Tibial artery (tissue), 4 donors: ENCODE measurements around the gene SCN4A.

ENCODE experiments used
- DNase-seq, 2 donors: peaks; one replicate each; pipeline ENCODE4 v3.0.0-alpha.2; 2019
- H3K27ac ChIP-seq, 2 donors: fragments of 200-600 bp; sonication (generic) in 1 of 2; 1 replicate in 1 of 2; 2 replicates in 1 of 2; pipeline ENCODE4 v1.5.1; 2018 to 2019; ENCODE audit warnings: mild to moderate bottlenecking in 1 of 2
- H3K27me3 ChIP-seq, 2 donors: fragments of 200-600 bp; sonication (generic) in 1 of 2; one replicate each; pipeline versions ENCODE4 v1.5.1 to v1.6.0; 2016 to 2019
- H3K36me3 ChIP-seq, 3 donors: fragments of 200-600 bp; sonication (generic) in 2 of 3; one replicate each; pipeline ENCODE4 v1.5.1; 2016 to 2019; ENCODE audit warnings: mild to moderate bottlenecking in 2 of 3
- H3K4me1 ChIP-seq, 4 donors: fragments of 200-600 bp; sonication (generic) in 2 of 4; 1 replicate in 3 of 4; 2 replicates in 1 of 4; pipeline ENCODE4 v1.5.1; 2016 to 2019
- H3K4me3 ChIP-seq, 2 donors: fragments of 200-600 bp; sonication (generic) in 1 of 2; 1 replicate in 1 of 2; 2 replicates in 1 of 2; pipeline ENCODE4 v1.5.1; 2018 to 2019; ENCODE audit warnings: mild to moderate bottlenecking in 2 of 2
- H3K9me3 ChIP-seq, 3 donors: fragments of 200-600 bp; sonication (generic) in 1 of 3; one replicate each; pipeline ENCODE4 v1.5.1; 2016 to 2019
- intact Hi-C: fragments of 100-400 bp; cut with DNase I; formaldehyde crosslinking; loops from one replicate; pipeline ENCODE4 v1.15.0; 2023; ENCODE audit warnings: low total_unique reads
- TF ChIP-seq, protein P1 (sequence below), 2 experiments: fragments of 200-600 bp in 1 of 2; fragments of 450-650 bp in 1 of 2; IDR thresholded peaks; one replicate each; pipeline ENCODE4 v1.5.1; 2017 to 2019; ENCODE audit warnings: antibody characterized with exemption in 2 of 2, mild to moderate bottlenecking in 1 of 2, moderate library complexity in 1 of 2

Gene SCN4A

DNA sequence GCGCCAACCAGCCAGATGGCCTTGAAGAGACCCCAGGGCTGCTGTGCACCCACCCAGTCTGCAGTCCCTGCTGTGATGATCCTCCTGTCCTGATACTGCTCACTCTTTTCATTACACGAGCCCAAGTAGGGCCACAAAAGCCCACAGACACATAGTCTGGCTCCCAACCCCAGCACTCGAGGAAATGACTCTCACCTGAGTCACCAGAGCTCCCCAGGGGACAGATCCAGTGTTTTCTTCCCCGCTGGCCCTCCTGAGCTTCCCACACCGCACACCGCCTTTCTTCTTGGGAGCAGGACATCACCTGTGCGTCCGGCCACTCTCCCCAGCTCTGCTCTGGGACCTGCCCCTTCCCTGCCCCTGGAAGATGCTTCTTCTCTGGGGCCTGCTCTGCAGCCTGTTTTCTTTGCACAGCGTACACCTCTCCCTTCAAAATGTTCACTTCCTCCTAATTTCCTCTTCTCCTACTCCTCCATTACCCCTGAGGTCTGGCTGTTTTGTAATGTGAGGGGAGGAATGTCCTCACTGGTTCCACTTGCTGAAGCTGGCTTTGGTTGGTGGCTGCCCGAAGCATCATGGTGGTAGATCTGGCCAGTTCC lies 2.0 kb upstream of the SCN4A start:
- H3K36me3 ChIP-seq: no peaks in the 10 kb centered on the region
- TF ChIP-seq, protein P1, sequence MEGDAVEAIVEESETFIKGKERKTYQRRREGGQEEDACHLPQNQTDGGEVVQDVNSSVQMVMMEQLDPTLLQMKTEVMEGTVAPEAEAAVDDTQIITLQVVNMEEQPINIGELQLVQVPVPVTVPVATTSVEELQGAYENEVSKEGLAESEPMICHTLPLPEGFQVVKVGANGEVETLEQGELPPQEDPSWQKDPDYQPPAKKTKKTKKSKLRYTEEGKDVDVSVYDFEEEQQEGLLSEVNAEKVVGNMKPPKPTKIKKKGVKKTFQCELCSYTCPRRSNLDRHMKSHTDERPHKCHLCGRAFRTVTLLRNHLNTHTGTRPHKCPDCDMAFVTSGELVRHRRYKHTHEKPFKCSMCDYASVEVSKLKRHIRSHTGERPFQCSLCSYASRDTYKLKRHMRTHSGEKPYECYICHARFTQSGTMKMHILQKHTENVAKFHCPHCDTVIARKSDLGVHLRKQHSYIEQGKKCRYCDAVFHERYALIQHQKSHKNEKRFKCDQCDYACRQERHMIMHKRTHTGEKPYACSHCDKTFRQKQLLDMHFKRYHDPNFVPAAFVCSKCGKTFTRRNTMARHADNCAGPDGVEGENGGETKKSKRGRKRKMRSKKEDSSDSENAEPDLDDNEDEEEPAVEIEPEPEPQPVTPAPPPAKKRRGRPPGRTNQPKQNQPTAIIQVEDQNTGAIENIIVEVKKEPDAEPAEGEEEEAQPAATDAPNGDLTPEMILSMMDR (IDR thresholded peaks at IDR 0.05): no peak

DNA sequence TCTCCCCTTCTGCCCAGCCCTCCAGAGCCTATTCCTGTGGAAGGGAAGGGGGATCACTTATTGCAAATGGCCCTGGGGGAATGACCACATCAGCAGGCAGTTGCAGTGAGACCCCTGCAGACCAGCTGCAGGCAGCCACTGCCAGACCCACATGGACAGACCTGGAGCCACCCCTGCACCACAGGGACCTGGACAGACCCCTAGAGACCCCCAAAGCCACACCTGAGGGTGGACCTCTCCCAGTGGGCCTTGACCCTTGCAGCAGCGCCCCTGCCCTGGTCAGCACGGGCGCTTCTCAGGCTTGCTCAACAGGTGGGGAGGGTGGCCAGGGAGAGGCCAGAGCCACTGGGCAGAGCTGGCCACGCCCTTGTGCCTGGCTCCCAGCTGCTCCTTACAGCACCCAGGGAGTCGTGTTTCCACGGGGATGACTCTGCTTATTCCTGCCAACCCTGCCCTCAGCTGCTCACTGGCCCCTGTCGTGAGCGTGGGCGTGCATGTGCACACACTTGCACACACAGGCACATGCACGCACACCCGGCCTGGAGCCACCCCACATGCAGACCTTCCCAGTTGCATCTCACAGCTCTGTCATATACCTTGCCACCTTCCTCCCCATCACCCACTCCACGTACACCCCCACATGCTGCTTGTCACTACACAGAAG lies 1.3 kb upstream of the SCN4A start:
- Histone ChIP-seq H3K4me3 (no peak overlapping the region), H3K27ac (no peak overlapping the region), H3K4me1 (peaks cover 0 to 9% (median 0%) of the 10 kb centered on the region in 4 donors), H3K9me3 (no peaks in the 10 kb centered on the region), H3K27me3 (peaks cover 0 to 11% of the 10 kb centered on the region in 2 donors), H3K36me3 (no peaks in the 10 kb centered on the region)
- intact Hi-C loops: no loop called here
- TF ChIP-seq, protein P1 (IDR thresholded peaks at IDR 0.05): no peak
- DNase-seq: peak in 1 of 2 donors; percentile 63

More for the DNA sequence above, 2.0 kb upstream of the SCN4A start:
- Histone ChIP-seq H3K9me3 (no peaks in the 10 kb centered on the region), H3K4me1 (peaks cover 0 to 9% (median 0%) of the 10 kb centered on the region in 4 donors), H3K4me3 (no peak overlapping the region), H3K27ac (no peak overlapping the region), H3K27me3 (peaks cover 0 to 11% of the 10 kb centered on the region in 2 donors)
- intact Hi-C loops: no loop called here
- no peak for DNase-seq

DNA sequence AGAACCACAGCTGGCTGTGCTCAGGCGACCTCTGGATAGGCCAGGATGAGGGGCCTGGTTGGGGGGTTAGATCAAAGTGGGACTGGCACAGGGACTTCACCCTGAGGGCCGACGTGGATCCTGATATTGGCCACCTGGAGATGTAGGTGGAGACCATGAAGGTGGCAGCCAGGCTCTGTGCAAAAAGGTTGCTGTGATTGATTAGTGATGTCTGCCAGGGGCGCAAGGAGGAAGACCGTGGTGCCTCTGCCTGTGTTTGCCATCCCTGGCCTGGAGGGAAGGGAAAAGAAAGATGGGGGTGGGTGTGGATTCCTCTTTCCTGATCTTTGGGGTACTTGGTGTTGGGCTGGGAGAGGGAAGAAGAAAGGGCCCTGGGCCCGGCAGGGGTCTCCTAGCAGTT lies 529 bp upstream of the SCN4A start:
- Histone ChIP-seq H3K9me3 (no peaks in the 10 kb centered on the region), H3K4me1 (peaks cover 0 to 9% (median 0%) of the 10 kb centered on the region in 4 donors), H3K4me3 (no peak overlapping the region), H3K27ac (no peak overlapping the region), H3K36me3 (no peaks in the 10 kb centered on the region), H3K27me3 (peaks cover 0 to 11% of the 10 kb centered on the region in 2 donors)
- intact Hi-C loops: no loop called here
- TF ChIP-seq, protein P1 (IDR thresholded peaks at IDR 0.05): no peak
- DNase-seq: no peak

DNA sequence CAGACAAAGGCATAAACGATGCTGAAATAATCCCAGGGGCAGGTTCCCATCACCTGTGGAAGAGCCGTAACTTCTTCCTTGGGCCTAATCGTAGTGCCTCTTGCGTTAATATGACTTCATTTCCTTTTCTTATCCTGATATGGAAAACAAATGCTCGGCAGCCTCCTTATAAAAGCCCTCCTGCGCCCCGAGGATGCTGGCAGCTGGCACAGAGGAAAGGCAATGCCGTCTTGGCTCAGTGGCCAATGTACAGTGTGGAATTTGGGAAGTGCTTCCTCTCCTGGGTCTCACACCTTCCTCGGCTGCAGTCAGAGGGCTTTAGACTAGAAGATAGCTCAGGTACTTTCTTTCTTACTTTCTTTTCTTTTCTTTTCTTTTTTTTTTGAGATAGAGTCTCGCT lies 3.4 kb downstream of the SCN4A start:
- H3K9me3 ChIP-seq: no peaks in the 10 kb centered on the region
- no peak overlapping the region for H3K27ac ChIP-seq
- H3K4me3 ChIP-seq: no peak overlapping the region
- H3K4me1 ChIP-seq: peaks cover 0 to 3% (median 0%) of the 10 kb centered on the region in 4 donors
- TF ChIP-seq, protein P1 (IDR thresholded peaks at IDR 0.05): no peak
- no peak for DNase-seq
- peaks cover 0 to 2% of the 10 kb centered on the region in 2 donors for H3K27me3 ChIP-seq
- H3K36me3 ChIP-seq: no peaks in the 10 kb centered on the region
- intact Hi-C loops: no loop called here

- H3K27me3 ChIP-seq: peaks cover 0 to 2% of the 10 kb centered on the region in 2 donors
- no peaks in the 10 kb centered on the region for H3K36me3 ChIP-seq
- TF ChIP-seq, protein P1 (IDR thresholded peaks at IDR 0.05): no peak
- no peaks in the 10 kb centered on the region for H3K9me3 ChIP-seq
- no peaks in the 10 kb centered on the region for H3K4me1 ChIP-seq
- DNase-seq: no peak
- intact Hi-C loops: no loop called here
- no peak overlapping the region for H3K27ac ChIP-seq
- no peak overlapping the region for H3K4me3 ChIP-seq
Observed at GRCh38 chr17:63967953-63968352, 4.8 kb downstream of the SCN4A start.
